GM13976 (cell line): Measurements from ENCODE around the gene COPB2.

ENCODE experiments used
- DNase-seq: peaks from one replicate; pipeline ENCODE4 v3.0.0; 2012; ENCODE audit warnings: low spot score
- CTCF ChIP-seq: IDR thresholded peaks from 2 replicates; pipeline ENCODE4 v1.5.1; 2012; ENCODE audit warnings: borderline replicate concordance, mild to moderate bottlenecking; ENCODE audit not compliant: insufficient read depth; ENCODE audit errors: extremely low read depth, missing control alignments, control extremely low read depth
- in situ Hi-C: fragments of 300-500 bp; cut with MboI; formaldehyde crosslinking; loops from one replicate; pipeline ENCODE4 v1.12.0; 2022; ENCODE audit warnings: low sequenced_read_pairs, mixed read lengths, inconsistent platforms; ENCODE audit not compliant: unreplicated experiment

Gene COPB2

GRCh38 chr3:139380575-139380974, 8.9 kb downstream of the COPB2 start:
- no peak for DNase-seq
- no peak for TF ChIP-seq CTCF
- in situ Hi-C loops, result no loop called here

- TF ChIP-seq CTCF, result no peak
- DNase-seq, result no peak
- in situ Hi-C loops, result no loop called here
Measured at GRCh38 chr3:139378587-139379241, 10.7 kb downstream of the COPB2 start.

DNA sequence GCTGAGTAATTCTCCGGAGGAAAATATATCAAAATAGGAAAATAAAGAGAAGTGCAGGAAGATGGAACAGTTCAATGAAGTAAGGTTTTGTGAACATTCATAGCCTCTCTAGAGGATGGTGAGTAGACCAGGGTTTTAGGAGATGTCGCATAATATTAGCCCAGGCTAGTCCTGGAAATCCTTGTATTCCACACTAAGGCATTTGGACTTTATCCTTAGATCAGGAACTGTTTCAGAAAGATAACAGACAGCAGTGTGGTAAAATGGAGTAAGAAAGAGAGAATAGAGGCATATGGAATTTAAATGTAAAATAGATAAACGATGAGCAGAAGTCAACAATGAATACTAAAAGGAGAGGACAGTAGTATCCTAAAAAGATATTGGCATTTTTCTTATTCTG, 12.1 kb downstream of the COPB2 start:
- in situ Hi-C loops, result no loop called here
- DNase-seq, result no peak
- TF ChIP-seq CTCF, result no peak

DNA sequence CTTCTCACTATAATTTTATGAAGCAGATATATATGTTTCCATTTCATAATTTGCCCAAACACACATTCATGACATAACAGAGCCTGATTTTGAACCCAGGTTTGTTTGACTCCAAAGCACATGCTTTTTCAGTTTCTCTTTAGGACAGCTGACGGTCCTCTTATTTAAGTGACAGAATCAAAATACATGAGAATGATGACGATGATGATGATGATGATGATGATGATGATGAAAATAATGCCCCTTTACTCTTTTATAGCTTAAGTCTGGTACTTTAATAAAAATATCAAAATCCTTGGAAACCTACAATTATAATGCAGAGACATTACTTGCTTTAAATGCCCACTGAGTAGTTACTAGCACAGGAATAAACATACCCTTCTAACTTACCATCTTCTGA, 15.3 kb downstream of the COPB2 start:
- no peak for TF ChIP-seq CTCF
- no peak for DNase-seq
- in situ Hi-C loops, result no loop called here

DNA sequence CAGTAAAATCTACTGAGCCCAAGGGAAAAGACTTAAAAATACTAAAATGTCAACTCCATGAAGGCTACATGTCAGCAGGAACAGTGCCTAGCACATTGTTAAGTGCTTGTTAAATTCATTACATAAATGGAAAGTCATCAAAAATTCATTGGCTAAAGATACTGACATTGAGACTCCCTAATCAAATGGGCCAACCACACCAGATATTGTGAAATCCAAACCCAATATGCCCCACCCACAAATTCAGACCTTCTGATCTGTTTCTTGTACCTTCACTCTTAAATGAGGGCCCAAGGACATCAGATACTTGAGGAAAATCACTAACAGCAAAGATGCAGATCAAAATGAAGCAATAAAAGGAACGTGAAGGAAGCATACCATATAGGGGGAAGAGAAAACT, 24.9 kb downstream of the COPB2 start:
- TF ChIP-seq CTCF, result no peak
- in situ Hi-C loops, result no loop called here
- DNase-seq, result no peak

GRCh38 chr3:139361276-139361675, 28.2 kb downstream of the COPB2 start:
- no peak for DNase-seq
- in situ Hi-C loops, result no loop called here
- TF ChIP-seq CTCF, result no peak
